Loucy (cell line): Measurements from ENCODE around the gene MRPS14.

Experiments
- EZH2phosphoT487 ChIP-seq: fragments of 200-600 bp; IDR thresholded peaks from 2 replicates; pipeline ENCODE4 v1.6.1; 2018; ENCODE audit warnings: antibody characterized with exemption, mild to moderate bottlenecking, moderate library complexity, borderline replicate concordance
- TF ChIP-seq, protein P1 (sequence below): fragments of 200-600 bp; sonication (generic); conservative IDR thresholded peaks from 2 replicates; pipeline ENCODE4 v1.5.1; 2014; ENCODE audit warnings: mild to moderate bottlenecking, antibody characterized with exemption, low read length

DNA sequence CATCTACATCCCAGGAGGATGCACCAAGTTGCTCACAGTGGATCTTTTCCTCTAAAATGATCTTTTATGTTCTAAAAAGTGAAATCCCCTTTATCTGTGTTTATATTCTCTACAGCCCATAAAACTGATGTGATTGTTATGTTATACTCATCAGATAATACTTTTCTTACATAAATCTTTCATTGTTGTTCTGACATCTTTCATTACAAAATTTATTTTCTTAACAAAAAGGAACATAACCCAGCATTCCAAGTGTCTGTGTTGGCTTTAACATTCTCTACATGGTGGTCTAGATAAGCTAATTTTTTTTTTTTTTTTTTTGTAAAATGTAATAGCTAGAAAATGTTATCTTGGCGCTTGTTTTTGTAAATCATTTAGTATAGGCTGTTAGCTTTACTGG is 31.8 kb downstream of the MRPS14 start:
- TF ChIP-seq, protein P1, sequence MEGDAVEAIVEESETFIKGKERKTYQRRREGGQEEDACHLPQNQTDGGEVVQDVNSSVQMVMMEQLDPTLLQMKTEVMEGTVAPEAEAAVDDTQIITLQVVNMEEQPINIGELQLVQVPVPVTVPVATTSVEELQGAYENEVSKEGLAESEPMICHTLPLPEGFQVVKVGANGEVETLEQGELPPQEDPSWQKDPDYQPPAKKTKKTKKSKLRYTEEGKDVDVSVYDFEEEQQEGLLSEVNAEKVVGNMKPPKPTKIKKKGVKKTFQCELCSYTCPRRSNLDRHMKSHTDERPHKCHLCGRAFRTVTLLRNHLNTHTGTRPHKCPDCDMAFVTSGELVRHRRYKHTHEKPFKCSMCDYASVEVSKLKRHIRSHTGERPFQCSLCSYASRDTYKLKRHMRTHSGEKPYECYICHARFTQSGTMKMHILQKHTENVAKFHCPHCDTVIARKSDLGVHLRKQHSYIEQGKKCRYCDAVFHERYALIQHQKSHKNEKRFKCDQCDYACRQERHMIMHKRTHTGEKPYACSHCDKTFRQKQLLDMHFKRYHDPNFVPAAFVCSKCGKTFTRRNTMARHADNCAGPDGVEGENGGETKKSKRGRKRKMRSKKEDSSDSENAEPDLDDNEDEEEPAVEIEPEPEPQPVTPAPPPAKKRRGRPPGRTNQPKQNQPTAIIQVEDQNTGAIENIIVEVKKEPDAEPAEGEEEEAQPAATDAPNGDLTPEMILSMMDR, result no peak
- TF ChIP-seq EZH2phosphoT487, result no peak
